NOMO-1 (cell line): ENCODE data around the gene ZNF521.

Experiments used
- DNase-seq, 2 experiments: peaks; one replicate each; lab custom pipeline; 2025; ENCODE audit not compliant: unreplicated experiment in 2 of 2; lab: John Stamatoyannopoulos, UW

ZNF521 gene

DNA sequence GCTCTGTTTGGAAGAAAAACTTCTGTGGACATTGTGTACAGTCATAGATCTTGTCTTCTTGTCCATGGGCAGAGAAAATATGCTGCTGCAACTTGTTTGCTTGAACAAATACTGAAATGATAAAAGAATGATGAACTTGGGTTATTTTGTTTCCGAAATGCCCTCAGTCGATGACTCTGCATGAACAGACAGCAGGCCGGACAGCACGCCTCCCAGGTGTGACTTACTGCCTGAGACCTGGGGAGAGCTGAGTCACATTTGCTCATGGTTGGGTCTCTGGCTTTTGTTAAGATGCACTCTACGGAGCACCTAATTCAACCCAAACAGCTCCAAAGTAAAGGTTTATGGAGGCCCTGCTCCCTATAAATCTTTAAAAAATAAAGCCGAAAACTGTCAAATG, 262.5 kb downstream of the ZNF521 start:
- DNase-seq, result no peak

DNA sequence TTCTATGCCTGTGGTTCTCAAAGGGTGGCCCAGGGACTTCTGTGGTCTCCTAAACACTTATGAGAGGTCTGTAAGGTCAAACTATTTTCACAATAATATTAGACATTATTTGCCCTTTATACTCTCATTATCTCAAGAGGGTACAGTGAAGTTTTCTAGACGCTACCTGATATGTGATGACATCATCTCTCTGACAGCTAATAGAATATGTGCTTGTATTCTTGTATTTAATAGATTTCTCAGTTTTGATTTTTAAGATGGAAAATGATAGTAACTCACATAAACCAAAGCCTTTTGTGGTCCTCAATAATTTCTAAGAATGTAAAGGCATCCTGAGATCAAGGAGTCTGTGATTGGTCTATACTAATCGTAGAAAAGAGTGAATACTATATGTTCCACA, 265.1 kb downstream of the ZNF521 start:
- DNase-seq, result no peak

DNA sequence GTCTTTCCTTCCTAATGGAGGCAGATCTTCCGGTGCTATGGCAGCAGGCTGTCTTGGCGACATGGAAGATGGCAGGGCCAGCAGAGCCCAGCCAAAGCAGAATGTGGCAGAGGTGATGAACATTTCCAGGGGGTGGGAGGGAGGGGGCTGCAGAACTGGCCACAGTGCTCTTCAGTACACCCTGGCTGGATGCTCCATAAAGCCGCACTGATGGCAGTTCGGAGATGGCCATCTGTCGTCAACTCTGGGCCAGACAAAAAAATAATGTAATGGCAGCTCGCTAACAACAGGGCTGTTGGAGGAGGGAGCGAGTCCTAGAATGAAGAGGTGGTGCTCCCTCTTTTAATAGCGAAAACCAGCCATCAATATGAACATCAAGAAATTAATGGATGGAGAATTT, 271.0 kb downstream of the ZNF521 start:
- no peak for DNase-seq

DNA sequence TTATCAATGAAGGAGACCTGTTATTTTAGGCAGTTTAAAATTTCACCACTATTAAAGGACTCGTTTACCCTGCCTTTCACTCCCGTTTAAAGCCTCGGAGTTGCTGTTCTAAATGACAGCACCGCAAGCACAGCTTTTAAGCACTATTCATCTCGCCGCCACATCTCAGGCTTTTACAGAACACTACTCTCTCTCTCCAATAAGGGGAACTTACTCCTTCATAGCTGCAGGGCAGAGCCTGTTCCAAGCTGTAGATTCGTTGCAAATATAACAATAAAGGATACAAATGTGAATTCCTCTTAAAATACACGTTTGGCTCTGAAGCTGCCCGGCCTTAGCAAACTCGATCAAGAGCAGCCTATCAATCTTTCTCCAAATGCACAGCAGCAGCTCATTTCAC, 271.8 kb downstream of the ZNF521 start:
- DNase-seq, result no peak

DNA sequence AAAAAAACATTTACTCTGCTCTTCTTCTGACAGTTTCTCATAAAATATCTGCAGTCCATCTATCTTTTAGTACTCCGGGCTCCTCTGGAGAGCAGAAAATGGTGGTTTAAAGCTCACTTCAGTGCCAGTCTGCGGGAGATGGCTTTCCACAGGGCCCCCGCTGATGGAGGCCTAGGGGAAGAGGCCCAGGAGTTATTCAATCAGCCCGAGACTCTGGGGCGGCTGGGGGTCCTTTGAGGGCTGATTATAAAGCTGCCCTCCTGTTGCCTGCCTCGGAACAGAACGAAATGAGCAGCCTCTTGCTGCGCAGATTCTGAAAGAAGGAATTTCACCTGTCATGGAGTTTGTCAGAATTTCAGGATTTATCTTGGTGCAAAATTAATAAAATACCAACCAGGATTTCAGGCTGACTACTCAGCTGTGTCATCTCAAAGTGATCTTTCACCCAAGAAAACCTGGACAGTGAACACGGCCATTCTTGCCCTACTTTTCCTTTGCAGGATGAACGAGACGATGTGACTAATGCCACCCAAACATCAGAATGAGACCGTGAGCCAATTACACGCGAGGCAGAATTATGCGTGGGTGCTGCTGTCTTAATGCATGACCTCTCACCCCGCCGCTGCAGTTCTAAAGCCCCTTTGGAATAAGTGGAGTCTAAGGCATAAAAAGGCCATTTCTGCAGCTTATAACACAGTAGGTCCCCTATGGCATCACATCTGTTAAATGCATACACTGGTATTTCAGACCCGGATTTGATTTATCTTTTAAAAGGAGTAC, 273.8 kb downstream of the ZNF521 start:
- no peak for DNase-seq

DNA sequence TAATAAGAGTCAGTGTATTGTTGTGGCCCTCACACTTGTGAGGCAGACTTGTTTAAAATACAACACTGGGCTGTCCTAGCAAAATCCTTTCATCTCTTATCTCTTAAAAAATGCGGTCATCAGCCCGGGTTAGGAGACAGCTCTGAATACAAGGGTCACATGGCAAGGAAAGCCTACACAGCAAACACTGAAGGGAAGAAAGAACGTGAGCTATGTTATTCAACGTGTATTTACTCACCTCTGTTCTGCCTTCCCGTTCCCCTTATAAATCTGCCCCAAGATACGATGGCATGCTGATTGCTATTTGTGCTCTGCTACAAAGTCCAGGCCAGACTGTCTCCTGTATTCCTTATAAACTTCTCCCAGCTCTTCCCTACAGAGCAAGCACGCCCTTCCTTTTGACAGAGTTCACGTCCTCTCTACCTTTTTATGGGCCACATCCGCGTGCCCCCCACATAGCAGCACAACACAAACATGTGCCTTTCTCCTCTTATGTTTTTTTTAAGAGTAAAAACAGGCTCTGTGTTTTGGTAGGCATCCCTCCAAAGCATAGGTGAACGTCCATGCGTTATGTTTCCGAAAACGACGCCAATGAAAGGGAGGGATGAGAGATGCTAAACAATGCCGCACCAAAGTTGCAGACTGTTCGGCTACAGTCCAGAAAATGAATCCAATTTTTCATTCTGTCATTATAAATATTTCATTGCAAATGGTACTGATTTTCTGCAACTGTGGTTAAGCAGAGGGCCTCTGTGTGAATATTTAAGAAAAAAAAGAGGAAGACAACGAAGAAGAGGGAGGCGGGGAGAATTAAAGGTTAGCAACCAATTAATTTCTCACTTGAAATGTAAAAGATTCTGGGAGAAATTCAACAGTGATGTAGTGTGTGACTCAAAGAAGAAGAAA, 274.7 kb downstream of the ZNF521 start:
- DNase-seq, result no peak

DNA sequence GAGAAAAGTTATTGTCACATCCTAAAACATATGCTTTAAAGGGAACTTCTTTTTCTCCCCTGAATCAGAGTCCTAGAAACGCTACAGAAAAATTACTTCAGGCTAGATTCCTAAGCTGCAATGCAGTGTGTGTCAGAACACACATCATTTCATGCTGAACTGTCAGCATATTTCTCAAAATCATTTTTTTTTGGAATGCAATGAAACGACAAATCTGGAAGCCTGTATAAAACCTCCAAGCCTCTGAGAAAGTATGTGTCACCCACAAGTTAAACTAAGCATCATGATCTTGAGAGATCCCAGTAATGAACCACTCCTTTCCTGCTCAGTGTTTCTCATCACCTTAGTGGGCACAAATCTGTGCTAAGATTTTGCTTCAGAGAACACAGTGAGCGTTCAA, 276.2 kb downstream of the ZNF521 start:
- DNase-seq, result no peak

DNA sequence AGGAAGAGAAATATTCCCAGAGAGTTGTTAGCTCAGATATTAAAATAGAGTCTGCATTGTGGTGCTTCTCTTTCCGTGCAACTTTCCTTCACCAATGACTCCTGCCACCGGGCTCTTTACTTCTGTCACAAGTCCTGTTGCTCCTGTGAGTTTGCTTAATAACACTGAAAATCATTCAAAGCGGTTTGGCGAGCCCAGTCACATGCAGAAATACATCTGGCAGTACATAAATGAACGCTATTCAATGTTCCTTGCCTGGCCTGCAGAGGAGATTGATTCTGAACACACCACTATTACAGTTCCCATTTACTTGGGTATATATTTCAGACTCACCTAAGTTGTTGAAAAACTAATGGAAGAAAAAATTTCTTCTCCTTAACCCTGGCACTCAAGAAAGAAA, 276.6 kb downstream of the ZNF521 start:
- no peak for DNase-seq

DNA sequence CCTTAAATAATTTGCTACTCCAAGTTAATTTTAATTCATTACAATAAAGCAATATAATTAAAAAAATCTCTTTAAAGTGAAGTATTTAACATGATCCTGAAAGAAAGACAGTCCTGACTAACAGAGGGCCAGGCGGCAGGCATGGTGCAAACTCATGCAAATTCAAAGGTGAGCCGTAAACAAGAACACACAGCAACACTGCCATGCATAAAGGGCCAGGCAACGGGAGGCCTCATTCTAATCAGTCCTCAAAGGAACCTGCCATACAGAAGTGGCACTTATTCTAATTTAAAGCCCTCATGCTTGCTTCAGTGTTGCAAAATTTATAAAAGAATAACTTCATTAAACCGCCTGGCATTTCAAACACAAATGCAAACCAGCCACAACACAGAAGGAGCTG, 277.0 kb downstream of the ZNF521 start:
- DNase-seq, result no peak

DNA sequence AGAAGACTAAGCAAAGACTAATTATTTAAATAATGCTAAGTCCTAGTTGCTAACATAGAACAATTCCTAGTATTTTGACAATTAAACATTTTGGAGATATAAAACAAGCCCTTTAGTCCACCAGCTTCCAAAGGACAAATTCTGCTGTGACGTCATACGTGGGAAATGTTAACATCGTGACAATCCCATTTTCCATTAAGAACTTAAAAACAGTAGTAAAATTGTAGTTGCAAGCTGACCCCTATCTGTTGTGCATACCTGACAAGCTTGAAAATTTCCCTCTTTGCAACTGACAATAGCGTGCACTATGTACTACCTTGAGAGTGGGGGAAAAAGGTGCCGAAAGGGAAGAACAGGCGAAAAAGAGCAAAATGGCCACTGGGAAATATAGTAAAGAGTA, 279.8 kb downstream of the ZNF521 start:
- no peak for DNase-seq

DNA sequence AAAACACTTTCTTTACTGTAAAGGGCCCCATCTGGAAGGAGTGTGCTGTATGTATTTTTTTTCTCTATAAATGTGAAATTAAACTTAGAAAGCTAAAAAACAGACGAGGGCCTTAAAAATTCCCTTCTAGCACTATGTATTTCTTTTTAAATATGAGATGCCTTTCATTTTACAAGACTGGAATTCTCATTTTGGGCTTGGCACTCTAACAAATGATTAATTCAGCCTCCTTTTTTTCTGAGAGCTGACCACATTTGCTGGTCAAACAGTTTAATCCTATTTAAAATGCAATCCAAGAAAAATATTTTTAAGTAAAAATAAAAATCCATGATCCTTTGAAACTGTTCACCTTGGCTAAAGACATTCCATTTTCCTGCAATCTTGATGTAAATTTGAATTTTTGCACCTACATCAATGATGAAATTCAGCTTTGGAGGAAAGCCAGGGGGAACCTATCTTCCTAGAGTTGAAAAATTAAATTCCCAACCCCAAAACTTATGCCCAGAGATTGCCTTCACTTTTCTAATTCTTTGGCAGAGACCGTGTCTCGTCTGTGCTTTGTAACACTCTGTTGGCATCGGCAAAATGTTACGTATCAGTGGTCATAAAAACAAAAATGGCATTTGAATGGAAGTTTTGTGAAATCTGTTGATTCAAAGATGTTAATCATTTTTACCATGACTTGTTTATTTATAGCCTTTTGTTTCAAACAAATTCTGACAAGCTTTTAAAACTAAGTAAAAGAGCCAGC, 284.5 kb downstream of the ZNF521 start:
- no peak for DNase-seq

DNA sequence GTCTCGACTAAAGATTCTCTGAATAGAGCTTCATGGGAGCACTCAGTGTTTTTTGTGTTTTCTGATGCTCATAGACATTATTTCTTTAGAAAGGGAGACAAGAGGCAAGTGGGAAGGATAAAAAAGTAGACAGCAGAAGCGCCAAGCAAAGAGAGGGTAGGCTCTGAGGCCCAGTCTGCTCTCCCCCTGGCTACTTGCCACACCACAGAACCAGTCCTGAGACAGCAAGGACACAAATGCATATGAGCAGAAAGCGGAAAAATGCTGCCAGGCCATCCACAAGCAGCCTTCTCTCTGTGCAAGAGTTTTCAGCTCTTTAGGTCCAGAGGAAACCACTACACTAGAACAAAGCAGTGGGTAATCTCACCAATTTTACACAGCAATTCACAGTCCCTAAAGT, 285.4 kb downstream of the ZNF521 start:
- DNase-seq, result no peak

DNA sequence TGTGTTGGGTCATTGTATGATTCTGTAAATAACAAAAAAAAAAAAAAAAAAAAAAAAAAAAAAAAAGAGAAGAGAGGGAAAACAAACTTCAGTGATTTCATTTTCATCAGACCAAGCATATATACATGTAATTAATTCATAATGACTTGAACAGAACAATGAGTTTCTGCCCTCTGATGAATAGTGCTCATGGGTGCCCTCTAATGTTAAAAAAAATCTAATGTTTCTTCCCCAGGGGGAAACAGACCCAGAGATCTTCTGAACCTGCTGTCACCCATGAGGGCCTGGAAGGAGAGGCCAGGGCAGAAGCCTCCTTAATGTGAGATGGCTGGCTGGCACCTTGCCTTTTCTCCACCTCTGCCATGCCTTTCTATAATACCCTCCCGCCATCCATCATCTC, 289.2 kb downstream of the ZNF521 start:
- DNase-seq, result no peak

DNA sequence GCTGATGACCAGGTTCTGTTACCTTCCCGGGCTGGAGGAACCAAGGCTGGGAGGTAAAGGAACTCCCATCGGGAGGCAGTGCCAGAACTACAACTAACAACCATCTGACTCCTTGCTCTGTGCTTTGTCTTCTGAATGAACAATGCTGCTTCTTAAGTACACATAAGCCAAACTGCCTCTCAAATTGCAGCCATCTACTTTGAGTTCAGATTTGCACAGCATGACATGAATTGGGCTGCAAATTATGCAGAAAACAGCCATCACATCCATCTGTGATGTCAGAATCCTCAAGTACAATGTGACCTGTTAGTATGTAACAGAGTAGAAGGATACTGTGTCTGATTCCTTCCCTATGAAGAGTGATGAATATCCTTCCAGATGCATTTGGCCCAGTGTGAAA, 290.6 kb downstream of the ZNF521 start:
- DNase-seq, result no peak

DNA sequence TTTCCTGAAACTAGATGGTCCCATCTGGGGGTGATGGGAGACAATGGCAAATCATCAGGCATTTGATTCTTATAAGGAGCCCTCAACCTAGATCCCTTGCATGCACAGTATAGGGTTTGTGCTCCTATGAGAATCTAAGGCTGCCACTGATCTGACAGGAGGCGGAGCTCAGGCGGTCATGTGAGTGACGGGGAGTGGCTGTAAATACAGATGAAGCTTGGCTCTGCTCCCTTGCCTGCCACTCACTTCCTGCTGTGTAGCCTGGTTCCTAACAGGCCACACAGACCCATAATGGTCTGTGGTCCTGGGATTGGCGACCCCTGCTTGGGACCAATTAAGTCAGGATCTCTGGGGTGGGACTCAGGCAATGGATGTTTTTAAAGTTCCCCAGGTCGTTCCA, 293.4 kb downstream of the ZNF521 start:
- no peak for DNase-seq

DNA sequence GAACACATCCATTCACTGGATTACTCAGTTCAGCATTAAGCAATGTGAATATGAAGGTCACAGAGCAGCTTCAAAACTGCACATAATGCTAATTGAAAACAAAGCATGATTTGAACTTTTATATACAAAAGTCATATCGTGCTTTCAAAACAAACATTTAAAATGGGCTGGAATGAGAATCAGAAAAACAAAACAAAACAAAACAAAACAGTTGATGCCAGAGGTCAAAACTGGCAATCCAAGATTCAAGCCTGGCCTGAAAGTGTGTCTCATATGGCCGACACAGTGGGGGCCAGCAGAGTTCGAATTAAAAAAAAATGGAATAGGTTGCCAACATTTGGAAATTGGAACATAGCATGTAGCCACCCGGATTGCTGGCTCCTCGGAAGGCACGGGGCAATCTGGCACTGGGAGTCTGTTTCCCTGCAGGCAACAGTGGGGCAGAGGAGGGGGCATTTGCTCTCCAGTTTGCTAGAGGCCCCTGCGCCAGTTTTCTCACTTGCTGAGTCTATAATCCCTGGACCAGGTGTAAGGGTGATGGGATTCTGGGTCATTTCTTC, 294.4 kb downstream of the ZNF521 start:
- no peak for DNase-seq

DNA sequence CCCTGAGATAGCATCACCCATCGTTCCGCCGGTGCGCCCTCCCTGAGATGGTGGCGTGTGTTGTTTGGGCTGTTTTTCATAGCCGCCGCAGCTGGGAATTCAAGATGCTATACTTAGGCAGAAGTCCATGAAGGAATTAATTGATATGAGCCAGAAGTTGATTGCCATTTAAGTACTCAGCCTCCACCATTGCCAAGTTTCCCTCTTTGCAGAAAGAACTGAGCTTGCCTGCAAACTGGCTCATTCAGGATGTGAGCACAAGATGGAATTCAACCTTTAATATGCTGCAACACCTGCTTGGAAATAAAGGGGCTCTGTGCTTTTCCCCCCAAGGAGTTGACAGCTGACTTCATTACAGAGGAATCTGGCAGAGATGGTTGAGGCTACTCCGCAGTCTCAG, 295.5 kb downstream of the ZNF521 start:
- DNase-seq, result no peak

DNA sequence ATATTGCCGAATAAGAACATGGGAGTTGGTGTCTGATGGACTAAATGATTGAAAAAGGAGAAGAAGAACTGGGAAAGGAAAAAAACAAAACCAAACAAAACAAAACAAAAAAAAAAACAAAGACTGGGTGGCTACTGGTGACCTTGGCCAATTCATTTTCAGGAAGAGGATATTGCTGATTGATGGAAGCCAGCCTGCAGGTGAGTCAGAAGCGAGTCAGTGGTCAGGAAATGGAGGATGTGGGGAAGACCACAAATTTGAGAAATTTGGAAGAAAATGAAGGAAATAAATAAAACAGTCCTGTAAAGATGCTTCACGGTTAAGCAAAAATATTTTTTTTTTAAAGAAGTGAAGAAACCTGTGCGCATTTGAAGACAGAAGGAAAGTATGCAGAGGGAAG, 296.9 kb downstream of the ZNF521 start:
- DNase-seq, result peak; percentile 43 to 45

DNA sequence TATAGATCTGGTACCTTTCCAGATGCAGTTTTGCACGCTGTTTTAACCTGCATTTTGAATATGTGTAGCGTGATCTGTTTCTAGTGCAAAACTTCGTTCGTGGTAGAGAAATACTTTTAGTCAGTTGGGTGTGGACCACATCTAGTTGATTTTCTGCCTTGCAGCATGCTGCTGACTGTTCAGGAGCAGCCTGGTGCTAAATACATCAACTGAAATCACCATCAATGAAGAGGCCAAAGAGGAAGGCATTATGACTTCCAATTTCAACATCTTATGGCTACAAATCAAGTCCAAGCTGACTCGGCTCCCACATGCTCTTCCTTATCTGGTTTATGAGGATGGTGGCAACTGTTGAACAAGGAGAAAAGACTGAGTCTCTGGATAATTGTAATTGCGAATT, 298.5 kb downstream of the ZNF521 start:
- no peak for DNase-seq

DNA sequence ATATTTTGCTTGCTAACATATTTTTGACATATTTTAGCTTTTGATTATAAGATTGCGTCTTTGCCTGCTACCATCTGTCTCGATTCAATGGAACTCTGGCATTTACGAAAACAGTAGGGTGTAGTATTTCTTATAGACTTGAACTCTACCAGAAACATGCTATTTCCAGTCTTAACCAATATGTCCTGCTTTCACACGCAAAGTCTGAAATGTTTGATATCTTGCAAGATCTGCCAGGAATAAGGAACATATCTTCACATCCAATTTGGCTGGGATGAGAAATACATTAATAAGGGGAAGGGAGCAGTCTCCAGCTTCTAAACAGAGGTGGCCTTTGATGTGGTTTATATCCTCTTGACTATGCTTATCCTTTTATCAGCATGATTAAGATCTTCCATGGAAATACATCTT, 299.4 kb downstream of the ZNF521 start:
- DNase-seq, result no peak

DNA sequence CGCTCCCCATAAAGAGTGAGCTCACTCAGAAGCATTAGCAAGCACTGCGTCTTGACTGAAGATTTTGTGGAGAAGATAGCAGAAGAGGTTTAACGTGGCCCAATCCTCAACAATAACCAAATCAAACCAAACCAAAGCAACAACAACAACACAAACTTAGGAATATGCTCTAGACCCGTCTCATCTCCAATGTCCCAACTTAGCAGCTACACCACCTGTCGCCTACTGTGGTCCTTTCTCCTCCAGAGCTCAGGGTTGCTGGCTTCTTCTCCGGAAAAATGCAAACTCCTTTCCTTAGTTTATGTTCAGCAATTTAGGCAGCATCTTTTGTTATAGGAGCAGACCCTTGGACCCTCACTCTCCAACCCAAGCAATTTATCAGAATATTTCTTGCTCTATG, 301.4 kb downstream of the ZNF521 start:
- no peak for DNase-seq
